ENCODE data around the gene ACSS1. TPM values are rescaled to one million over a fixed set of nuclear protein-coding genes. Genes with fewer than 3 reads are reported as not detected.

The ACSS1 gene
- total and polyA plus RNA-seq, 7 donors: 20.1 to 41.0 (median 27.1) TPM

GRCh38 chr20:24977797-24978196, 80.1 kb downstream of the ACSS1 start:
- no peaks in the 10 kb centered on the region for H3K27me3 ChIP-seq
- peaks cover 0 to 5% (median 0%) of the 10 kb centered on the region in 4 donors for H3K9me3 ChIP-seq
- 91 to 96% methylated on average over 3 of the region's 3 CpGs for WGBS, 2 donors
- no peak for TF ChIP-seq POLR2AphosphoS5 (IDR thresholded peaks at IDR 0.05)
- H3K4me3 ChIP-seq: no peak overlapping the region
- peaks cover 0 to 70% (median 20%) of the 10 kb centered on the region in 4 donors for H3K36me3 ChIP-seq
- no peaks in the 10 kb centered on the region for H3K4me1 ChIP-seq
- intact Hi-C loops (cut with DNase I): no loop called here
- H3K27ac ChIP-seq: no peak overlapping the region
- peak; percentile 41 for DNase-seq

- Histone ChIP-seq H3K4me3 (no peak overlapping the region), H3K27ac (no peak overlapping the region), H3K27me3 (no peaks in the 10 kb centered on the region), H3K4me1 (no peaks in the 10 kb centered on the region), H3K36me3 (peaks cover 0 to 70% (median 23%) of the 10 kb centered on the region in 4 donors), H3K9me3 (peaks cover 0 to 5% (median 0%) of the 10 kb centered on the region in 4 donors)
- TF ChIP-seq POLR2AphosphoS5 (IDR thresholded peaks at IDR 0.05): no peak
- TF ChIP-seq CTCF (IDR thresholded peaks at IDR 0.05): no peak
- TF ChIP-seq EP300 (IDR thresholded peaks at IDR 0.05): no peak
- no peak for TF ChIP-seq POLR2A (IDR thresholded peaks at IDR 0.05)
- peak; percentile 29 for DNase-seq
- 94 to 95% methylated on average over 1 of the region's 1 CpG for WGBS, 2 donors
- intact Hi-C loops (cut with DNase I): no loop called here
Measured at GRCh38 chr20:24977336-24977735, 80.6 kb downstream of the ACSS1 start.

GRCh38 chr20:24972341-24972740, 85.6 kb downstream of the ACSS1 start:
- Histone ChIP-seq H3K27ac (no peak overlapping the region), H3K9me3 (peaks cover 0 to 5% (median 0%) of the 10 kb centered on the region in 4 donors), H3K4me3 (no peak overlapping the region), H3K4me1 (no peaks in the 10 kb centered on the region), H3K27me3 (no peaks in the 10 kb centered on the region), H3K36me3 (peaks cover 0 to 91% (median 46%) of the 10 kb centered on the region in 4 donors)
- 97% methylated on average over 2 of the region's 2 CpGs for WGBS, 2 donors
- TF ChIP-seq EP300 (IDR thresholded peaks at IDR 0.05) (no peak), POLR2A (IDR thresholded peaks at IDR 0.05) (no peak), CTCF (IDR thresholded peaks at IDR 0.05) (no peak), POLR2AphosphoS5 (IDR thresholded peaks at IDR 0.05) (no peak)
- intact Hi-C loops (cut with DNase I): no loop called here
- DNase-seq: peak; percentile 21

DNA sequence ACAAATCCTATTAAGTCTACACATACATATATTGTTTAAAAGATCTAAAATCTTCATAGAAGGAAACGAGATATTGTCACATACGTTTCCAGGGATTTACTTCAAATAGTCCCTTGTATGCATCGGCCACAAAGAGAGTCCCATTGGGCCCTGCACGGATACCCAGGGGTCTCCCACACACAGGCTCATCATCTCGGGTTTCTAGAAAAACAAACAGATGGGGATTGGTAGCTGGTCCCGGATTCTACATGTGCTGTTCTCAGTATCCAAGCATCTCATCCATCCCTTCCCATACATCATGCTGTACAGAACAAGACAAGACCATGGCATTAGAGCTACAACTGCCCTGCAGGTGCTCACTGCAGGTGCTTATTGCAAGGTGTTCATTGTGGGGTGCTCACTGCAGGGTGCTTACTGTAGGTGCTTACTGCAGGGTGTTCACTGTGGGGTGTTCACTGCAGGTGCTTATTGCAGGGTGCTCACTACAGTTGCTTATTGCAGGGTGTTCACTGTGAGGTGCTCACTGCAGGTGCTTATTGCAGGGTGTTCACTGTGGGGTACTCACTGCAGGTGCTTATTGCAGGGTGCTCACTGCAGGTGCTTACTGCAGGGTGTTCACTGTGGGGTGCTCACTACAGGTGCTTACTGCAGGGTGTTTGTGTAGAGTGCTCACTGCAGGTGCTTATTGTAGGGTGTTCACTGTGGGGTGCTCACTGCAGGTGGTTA, 86.4 kb downstream of the ACSS1 start:
- TF ChIP-seq EP300 (IDR thresholded peaks at IDR 0.05) (no peak), POLR2A (IDR thresholded peaks at IDR 0.05) (no peak), CTCF (IDR thresholded peaks at IDR 0.05) (no peak), POLR2AphosphoS5 (IDR thresholded peaks at IDR 0.05) (no peak)
- Histone ChIP-seq H3K27ac (no peak overlapping the region), H3K36me3 (peaks cover 0 to 91% (median 44%) of the 10 kb centered on the region in 4 donors), H3K4me3 (no peak overlapping the region), H3K27me3 (no peaks in the 10 kb centered on the region), H3K9me3 (peaks cover 0 to 5% (median 0%) of the 10 kb centered on the region in 4 donors), H3K4me1 (no peaks in the 10 kb centered on the region)
- peak; percentile 15 for DNase-seq
- WGBS, 2 donors: 92 to 93% methylated on average over 6 of the region's 6 CpGs
- intact Hi-C loops (cut with DNase I): no loop called here

DNA sequence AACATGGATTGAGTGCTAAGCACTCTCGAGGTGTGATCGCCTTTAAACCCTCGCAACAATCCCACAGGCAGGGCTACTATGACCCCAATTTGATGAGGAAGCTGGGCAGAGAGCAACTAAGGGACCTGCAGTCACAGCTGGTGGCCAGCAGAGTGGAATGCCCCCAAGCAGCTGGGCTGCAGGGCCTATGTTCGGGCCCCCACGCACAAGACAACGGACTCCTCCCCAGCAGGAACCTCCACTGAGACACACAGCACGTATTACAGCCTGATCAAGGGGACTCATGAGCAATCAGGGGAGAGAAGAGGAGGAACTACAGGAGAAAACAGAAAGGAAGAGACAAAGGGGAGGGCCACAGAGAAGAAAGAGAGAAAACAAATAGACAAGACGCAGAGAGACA, 87.2 kb downstream of the ACSS1 start:
- 92 to 95% methylated on average over 8 of the region's 8 CpGs for WGBS, 2 donors
- intact Hi-C loops (cut with DNase I): no loop called here
- Histone ChIP-seq H3K9me3 (peaks cover 0 to 2% (median 0%) of the 10 kb centered on the region in 4 donors), H3K4me1 (no peaks in the 10 kb centered on the region), H3K27ac (no peak overlapping the region), H3K27me3 (no peaks in the 10 kb centered on the region), H3K36me3 (peaks cover 0 to 92% (median 45%) of the 10 kb centered on the region in 4 donors), H3K4me3 (no peak overlapping the region)
- peak; percentile 32 for DNase-seq
- TF ChIP-seq POLR2AphosphoS5 (IDR thresholded peaks at IDR 0.05) (no peak), EP300 (IDR thresholded peaks at IDR 0.05) (no peak), CTCF (IDR thresholded peaks at IDR 0.05) (no peak), POLR2A (IDR thresholded peaks at IDR 0.05) (no peak)
